M059J (cell line): Measurements from ENCODE around the gene CDH22. TPM values are rescaled to one million over a fixed set of nuclear protein-coding genes. Genes with fewer than 3 reads are reported as not detected.

Experiments
- DNase-seq: peaks from one replicate; pipeline ENCODE4 v3.0.0-alpha.2; 2012; ENCODE audit warnings: low read depth
- total RNA-seq: library from RNA; depleted of rRNA; stranded (reverse); fragments of >200 nt; shearing (Covaris generic); gene quantifications from 2 replicates; pipeline ENCODE4 v1.2.3, GENCODE V29; 2014

CDH22 gene
- total RNA-seq, 1 experiment from 2014 or later, result not detected

DNA sequence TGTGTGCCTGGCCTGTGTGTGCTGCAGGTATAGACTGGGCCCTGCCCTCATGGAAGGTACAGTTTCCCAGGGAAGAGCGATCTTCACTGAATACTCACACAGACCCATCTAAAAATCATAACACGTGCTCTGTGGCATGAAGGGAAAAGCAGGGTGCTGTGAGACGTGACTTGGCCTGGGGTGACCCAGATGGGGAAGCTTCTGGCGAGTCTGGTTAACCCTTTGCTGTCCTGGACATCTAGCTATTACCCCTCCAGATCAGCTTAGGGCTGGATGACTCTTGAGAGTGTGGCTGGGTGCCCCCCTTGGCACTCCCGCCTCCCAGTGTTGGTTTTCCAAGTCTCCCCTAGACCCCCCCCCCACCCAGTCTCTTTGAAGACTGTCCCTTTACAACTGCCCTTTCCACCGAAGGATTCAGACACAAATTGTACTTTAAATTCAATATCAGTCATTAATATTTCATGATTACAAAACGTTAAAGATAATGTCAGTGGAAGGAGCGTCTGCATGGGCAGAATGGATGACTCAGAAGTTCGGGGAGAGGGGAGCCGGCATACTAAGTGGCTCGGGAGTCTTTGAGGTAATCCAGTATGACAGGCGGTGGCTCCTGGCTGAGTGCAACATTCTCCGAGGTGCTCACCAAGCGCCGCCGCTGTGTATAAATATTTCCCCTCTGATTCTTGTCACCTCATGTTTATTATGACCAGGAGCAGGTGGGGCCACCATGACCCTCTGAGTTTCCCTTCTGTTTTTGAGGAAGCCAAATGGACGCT lies 112.8 kb downstream of the CDH22 start:
- peak; percentile 54 for DNase-seq

GRCh38 chr20:46194409-46194808 lies 113.9 kb downstream of the CDH22 start:
- no peak for DNase-seq

DNA sequence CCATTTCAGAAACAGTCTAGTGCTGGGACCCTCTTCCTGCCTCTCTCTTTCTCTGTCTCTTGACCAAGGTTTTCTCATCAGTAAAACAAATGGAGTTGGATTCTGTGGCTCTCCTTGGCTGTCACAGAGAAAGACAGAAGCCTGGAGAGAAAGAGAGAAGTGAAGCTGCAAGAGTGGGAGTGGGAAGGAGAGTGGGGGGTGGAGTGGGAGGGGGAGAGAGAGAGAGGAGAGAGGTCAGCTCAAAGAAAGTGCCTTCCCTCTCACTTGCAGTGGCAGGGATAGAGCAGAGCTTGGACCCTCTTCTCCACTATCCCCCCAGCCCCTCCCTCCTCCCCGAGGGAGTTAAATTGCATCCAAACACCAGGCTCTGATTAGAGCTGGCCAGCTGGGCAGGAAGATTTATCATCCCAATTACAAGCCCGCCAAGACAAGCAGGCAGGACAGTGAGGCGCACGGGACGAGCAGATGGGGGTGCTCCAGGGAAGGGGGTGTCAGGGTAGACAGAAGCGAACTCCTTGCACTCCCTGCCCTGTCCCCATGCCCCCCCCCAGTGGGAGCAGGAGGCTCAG lies 115.8 kb downstream of the CDH22 start:
- DNase-seq, result no peak

- DNase-seq, result no peak
Measured at GRCh38 chr20:46191611-46192010, 116.7 kb downstream of the CDH22 start.

DNA sequence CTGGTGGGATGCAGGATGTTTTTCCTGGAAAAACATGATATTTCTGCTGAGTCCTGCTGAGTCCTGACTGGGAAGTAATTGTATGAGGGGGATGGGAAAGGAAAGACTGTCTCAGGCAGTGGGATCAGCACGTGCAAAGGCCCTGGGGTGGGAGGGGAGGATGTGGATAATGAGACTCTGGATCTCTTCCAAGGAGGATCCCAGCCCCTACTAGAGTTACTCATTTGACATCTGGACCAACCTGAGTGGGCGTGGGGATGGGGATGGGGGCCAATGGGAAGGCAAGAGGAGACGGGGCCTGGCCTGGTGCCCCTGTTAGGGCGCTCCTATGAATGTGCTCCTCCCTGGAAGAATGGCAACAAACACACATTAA lies 117.1 kb downstream of the CDH22 start:
- DNase-seq, result no peak

DNA sequence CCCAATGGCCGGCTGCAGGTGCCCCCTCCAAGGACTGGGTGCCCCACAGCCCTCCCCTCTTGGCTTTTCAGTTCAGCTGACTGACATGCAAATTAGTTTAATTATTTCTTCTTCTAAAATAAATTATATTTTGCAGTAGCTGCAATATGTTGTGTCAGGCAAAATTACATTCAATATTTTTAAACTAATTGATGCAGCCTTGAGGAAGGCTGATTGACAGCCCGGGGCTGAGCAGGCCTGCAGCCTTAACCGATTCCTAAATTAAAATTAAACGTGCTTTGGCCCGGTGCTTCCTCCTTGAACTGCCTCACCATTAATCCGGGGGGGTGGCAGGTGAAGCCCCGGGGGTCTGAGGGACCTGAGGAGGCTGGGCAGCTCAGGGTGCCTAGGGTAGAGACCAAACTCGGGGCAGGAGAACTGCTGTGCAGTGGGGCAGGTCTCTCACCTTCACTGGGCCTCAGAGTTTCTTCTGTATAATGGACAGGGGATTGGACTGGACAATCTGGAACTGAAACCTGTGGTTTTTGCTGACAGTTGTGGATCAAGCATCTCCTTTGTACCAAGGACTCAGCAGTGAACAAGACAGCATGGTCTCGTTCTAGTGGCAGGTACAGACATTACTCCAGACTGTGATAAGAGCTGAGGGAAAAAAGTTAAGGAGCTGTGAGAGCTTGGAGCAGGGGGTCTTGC lies 117.7 kb downstream of the CDH22 start:
- no peak for DNase-seq

- no peak for DNase-seq
Measured at GRCh38 chr20:46188866-46189541, 119.3 kb downstream of the CDH22 start.

DNA sequence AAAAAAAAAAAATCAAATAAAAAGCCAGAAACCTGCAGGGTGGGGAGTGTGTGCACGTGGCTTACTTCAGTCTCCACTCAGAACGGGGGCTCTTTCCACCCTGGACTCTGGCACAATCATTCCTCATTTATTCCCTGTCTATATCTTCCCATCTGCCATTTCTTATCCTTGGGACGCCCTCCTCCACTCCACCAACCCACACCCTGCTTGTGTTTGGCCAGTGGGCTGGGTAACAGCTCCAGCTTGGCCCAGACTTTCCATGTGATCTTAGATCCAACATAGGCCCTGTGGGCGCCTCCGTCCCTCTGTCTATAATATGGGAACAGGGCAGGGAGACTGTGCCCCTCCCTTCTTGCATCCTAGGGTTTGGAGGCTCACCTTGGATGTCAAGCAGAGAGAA lies 122.1 kb downstream of the CDH22 start:
- no peak for DNase-seq

DNA sequence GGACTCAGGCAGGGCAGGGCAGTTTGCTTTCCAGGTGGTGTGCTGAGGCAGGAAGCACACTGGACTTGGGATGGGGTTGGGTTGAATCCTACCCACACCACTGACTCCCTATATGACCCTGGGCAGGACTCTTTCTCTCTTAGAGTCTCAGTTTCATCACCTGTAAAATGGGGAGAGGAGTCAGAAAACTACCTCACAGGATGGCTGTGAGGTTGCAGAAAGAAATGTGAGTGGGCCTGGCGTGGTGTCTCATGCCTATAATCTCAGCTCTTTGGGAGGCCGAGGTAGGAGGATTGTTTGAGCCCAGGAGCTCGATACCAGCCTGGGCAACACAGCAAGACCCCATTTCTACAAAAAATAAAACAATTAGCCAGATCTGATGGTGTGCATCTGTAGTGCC lies 122.9 kb downstream of the CDH22 start:
- no peak for DNase-seq

DNA sequence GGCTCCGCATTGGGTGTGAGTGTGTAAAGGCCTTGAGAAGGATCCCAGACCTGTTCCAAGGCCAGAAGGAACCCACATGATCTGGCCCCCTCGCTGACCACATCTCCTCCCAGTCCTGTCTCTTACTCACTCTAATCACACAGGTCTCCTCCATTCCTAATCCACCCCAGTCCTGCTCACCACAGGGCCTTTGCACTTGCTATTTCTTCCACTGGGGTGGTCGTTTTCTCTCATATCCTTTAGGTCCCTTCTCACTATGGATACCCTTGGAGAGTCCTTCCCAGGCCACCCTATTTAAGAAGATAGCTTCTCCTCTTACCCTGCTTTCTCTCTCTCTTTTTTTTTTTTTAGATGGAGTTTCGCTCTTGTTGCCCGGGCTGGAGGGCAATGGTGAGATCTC lies 124.5 kb downstream of the CDH22 start:
- DNase-seq, result no peak

- no peak for DNase-seq
Measured at GRCh38 chr20:46182276-46183200, 125.8 kb downstream of the CDH22 start.

GRCh38 chr20:46179862-46180261 lies 128.4 kb downstream of the CDH22 start:
- no peak for DNase-seq

DNA sequence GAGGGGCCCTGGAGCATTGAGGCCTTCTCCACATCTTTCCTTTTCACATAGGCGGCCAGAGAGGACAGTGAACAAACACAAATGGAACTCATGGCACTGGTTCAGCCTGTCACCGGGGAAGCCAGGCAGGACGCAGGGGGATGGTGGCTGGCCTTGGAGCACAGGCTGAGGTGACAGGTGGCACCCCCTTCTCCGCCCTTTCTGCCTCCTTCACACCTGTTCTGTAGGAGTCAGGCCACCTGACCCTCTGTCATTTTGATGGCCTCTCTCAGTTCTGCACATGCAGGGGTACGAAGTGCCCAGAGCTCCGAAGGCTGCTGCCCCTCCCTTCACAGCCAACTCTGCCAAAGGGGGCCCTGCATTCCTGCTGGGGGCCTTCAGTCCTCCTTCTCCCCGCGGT lies 129.4 kb downstream of the CDH22 start:
- no peak for DNase-seq

GRCh38 chr20:46177768-46178167 lies 130.5 kb downstream of the CDH22 start:
- no peak for DNase-seq

DNA sequence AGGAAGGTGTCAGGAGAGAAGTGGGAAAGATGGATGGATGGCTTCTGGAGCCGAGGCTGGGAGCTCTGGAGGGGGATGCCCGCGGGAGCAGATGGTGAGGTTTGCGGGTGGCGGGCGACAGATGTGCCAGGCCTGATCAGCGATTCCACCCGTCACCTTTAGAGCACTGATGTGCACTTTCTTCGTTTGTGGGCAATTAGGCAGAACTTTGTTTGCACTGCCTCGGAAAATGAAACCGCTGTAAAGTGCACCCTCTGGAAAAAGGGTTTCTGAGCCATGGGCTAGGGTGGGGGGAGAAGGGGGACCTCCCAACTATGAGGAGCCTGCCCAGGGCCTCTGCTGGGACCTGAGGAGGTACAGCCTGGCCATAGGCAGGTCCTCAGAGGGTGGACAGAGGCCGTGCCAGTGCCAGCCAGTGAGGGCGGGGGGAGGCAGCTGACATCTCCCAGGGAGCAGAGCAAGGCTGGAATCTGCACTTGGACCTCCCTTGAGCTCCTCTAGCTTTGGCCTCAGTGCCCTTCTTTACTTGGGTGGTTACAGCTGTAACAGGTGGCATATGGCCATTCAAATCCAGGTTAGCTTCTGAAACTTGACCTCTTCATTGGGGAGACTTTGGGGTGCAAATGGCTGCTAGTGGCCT lies 131.4 kb downstream of the CDH22 start:
- DNase-seq, result no peak

DNA sequence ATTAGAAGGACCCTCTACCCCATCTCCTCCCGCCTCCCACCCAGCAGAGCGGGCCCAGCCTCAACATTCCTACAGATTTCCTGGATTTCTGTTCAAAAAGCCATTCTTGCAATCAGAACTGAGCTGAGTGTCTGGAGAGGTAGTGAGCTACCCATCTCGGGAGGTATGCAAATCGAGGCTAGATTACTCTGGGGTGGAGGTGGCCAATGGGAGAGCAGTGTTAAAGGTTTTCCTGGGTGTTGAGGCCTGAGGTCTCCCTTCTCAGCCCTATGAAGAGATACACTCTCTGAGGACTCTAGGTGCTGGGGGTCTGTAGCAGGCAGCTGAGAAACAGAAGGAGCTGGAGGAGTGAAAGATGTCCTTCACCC lies 133.2 kb downstream of the CDH22 start:
- DNase-seq, result no peak

DNA sequence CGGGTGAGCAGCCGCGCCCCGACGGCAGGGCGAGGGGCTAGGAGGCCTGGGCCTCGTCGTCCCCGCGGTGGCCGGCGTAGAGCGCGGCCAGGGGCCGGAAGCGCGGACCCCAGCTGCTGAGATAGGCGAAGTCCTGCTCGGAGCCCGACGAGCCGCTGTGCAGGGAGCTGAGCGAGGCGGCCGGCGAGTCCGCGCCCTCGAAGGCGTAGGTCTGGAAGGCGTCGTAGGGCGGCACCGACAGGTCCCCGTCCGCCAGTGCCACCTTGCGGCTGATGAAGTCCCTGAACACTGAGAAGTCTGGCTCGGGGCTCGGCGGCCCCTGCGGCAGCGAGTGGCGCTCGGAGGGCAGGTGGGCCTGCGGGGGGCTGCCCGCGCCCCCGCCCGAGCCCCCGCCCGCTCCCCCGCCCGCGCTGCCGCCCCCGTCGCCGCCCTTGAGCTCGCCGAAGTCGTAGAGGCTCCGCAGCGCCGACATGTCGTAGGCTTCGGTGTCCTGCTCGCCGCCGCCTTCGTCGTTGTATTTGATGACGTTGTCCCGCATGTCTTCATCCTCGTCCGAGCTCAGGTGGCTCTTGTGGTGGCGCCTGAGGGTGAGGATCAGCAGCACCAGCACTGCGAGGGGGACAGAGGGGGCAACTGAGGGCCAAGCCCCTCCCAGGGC lies 133.7 kb downstream of the CDH22 start:
- DNase-seq, result peak; percentile 24

DNA sequence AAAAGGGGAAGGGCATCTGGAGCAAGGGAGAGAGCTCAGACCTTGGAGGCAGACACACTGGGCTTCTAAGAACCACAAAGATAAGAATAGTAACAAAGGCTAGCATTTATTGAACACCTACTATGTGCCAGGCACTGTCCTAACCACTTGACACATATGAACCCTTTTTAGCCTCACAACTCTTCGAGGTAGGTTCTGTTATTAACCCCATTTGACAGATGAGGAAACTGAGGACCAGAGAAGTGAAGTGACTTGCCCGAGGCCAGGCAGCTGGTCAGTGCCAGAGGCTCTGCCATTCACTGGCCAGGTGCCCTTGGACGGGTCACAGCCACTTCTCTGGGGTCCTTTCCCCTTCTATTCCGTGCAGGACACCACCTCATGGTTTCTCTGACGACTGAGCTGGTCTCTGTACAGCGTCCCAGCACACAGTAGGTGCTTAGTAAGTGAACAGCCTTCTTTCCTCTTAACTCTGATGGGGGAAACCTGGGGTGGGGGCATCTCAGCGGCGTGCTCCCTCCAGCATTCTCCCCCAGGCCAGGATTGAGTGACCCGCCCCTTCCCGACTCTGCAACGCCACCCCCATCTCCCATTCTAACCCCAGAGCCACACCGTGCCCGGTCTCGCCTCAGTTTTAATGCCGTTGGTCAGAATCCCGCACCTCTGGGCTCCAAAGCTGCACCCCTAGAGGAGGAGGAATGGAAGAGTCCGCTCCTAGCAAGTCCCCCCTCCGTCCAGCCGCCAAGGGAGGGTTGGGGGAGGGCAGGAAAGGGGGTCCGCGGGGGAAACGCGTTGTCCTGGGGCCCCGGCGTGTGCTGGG lies 134.4 kb downstream of the CDH22 start:
- no peak for DNase-seq

DNA sequence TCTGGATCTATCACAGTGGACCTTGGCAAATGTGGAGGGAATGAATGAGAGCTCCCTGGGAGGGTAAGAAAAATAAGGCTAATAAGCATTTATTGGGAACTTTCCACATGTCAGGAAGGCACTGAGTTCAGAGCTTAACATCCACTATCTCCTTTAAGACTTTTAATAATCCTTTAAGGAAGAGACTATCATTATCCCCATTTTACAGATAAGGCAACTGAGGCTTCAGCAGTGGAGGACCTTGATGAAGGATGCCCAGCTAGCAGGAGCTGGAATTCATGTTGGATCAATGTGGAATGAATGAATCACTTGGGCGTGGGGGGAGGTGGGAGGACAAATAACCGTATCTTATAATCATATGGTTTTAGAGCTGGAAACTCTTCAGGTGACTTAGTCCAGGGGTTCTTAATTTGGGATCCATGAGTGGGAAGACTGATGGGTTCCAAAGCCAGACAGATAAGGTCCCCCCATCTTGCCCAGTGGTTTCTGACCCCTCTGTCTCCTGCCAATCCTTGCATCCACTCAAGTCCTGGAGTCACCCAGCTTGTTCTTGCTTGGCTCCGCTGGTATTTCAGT lies 135.2 kb downstream of the CDH22 start:
- no peak for DNase-seq
